HG02588 (cell line): ENCODE measurements around the gene TRPM6.
"Not testable (repeated sequence)": the region's sequence is repeated elsewhere in the genome, so short reads cannot be mapped to it uniquely, and the experiment has no call there.

ENCODE experiments used
- ATAC-seq: cut with Tn5 transposase; IDR thresholded peaks from one replicate; pipeline ENCODE4 v1.9.1; 2021; ENCODE audit warnings: mild to moderate bottlenecking, moderate library complexity; ENCODE audit not compliant: unreplicated experiment

TRPM6 gene

GRCh38 chr9:74860247-74860646 lies 27.5 kb downstream of the TRPM6 start:
- not testable (repeated sequence) for ATAC-seq

GRCh38 chr9:74859786-74860185 lies 27.9 kb downstream of the TRPM6 start:
- no peak for ATAC-seq

- ATAC-seq, result no peak
Observed at GRCh38 chr9:74858751-74859414, 28.8 kb downstream of the TRPM6 start.

DNA sequence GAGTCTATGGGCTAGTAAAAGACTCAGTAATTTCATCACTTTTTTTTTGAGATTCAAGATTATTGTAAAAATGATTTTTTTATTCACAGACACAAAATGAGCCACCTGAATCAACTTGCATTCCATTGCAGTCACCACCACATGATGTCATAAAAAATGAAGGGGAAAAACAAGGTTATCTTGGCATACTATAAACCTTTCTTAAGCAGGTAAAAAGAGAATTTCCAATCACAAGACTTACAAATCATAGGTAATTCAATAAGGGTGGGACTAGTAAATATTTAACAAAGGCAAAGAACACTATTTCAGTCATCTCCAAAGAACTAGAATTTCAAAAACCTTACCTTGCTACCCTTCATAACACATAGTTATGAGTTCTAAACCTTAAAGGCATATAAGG lies 30.7 kb downstream of the TRPM6 start:
- no peak for ATAC-seq

DNA sequence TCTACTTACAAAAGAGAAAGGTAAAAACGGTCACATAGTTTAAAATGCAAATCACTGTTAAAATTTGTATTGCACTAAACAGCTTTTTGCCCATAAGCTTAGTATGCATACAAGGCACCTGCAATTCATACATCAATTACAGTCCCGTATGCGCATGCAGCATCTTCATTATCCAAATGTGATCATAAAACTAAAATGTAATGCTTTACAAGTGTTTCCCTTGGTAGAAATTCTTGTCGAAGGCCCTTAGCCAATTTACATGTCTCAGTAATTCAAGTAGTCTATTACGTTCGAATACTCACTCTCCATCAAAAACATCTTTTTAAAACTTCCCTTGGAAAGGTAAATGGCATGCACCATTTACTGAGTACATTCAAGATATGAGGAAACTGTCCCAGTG lies 32.6 kb downstream of the TRPM6 start:
- ATAC-seq, result no peak

DNA sequence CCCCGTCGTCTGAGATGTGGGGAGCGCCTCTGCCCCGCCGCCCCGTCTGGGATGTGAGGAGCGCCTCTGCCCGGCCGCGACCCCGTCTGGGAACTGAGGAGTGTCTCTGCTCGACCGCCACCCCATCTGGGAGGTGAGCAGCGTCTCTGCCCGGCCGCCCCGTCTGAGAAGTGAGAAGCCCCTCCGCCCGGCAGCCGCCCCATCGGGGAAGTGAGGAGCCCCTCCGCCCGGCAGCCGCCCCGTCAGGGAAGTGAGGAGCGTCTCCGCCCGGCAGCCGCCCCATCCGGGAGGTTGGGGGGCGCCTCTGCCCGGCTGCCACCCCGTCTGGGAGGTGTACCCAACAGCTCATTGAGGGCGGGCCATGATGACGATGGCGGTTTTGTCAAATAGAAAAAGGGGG lies 34.7 kb downstream of the TRPM6 start:
- ATAC-seq, result not testable (repeated sequence)

- no peak for ATAC-seq
Observed at GRCh38 chr9:74848153-74848525, 39.6 kb downstream of the TRPM6 start.

- ATAC-seq, result no peak
Observed at GRCh38 chr9:74847478-74848152, 40.1 kb downstream of the TRPM6 start.

- ATAC-seq, result no peak
Observed at GRCh38 chr9:74846766-74847165, 41.0 kb downstream of the TRPM6 start.

DNA sequence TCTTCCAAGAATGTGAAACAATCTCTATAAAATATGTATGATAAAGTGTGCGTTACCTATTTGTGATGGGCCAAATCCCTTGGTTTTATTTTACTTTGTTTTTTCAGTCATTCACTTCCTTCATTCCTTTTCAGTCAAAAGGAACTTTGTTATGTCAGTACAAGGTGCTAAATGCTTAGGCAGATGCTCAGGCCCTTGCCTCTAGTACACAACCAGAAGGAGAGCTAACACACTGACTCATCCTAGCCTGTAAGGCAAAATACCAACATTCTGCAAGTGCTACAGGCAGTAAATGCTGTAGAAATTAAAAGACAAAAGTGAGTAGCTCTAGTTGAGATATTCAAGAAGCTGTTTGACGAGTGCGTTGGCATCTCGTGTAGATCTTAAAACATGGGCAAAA lies 49.4 kb downstream of the TRPM6 start:
- no peak for ATAC-seq

- no peak for ATAC-seq
Observed at GRCh38 chr9:74824654-74825053, 63.1 kb downstream of the TRPM6 start.

GRCh38 chr9:74821636-74822035 lies 66.1 kb downstream of the TRPM6 start:
- ATAC-seq, result no peak

- no peak for ATAC-seq
Observed at GRCh38 chr9:74817816-74818215, 69.9 kb downstream of the TRPM6 start.

- ATAC-seq, result no peak
Observed at GRCh38 chr9:74817281-74817810, 70.4 kb downstream of the TRPM6 start.

DNA sequence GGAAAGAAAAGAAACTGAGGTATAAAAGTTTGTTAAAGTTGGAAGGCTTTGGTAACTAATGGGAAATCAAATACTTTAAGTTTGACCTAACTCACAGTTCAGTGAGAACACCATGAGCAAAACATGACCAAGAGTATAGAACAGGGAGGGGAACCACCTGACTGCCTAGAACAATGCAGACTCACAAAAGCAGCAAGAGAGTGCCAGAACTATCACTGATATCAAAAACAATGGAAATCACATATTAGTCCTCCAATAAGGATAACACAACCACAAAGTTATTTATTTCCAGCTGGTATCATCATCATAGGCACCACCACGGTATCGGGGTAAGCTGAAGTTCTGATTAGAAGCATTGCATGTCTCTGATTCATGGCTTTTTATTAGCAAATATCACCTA lies 77.5 kb downstream of the TRPM6 start:
- no peak for ATAC-seq

GRCh38 chr9:74804018-74804385 lies 83.7 kb downstream of the TRPM6 start:
- ATAC-seq, result no peak

- ATAC-seq, result no peak
Observed at GRCh38 chr9:74803376-74804017, 84.2 kb downstream of the TRPM6 start.

DNA sequence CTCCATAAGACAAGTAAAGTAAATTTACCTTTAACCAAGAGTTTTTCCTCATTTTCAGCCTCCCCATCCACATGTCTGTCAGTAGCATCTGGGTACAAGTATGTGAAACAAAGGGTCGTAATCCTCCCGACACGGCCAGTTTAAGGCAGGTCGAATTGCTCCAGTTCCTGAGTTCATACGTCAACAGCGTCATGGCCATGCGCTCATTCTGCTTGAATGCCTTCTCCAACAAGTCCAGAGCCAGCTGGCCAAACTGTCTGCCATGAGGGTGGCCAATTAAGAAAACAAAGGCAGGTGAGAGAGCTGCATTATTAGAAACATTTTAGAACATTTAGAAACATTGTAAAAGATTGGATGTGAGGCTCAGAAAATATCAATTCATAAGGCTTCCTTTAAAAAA lies 87.5 kb downstream of the TRPM6 start:
- ATAC-seq, result no peak

DNA sequence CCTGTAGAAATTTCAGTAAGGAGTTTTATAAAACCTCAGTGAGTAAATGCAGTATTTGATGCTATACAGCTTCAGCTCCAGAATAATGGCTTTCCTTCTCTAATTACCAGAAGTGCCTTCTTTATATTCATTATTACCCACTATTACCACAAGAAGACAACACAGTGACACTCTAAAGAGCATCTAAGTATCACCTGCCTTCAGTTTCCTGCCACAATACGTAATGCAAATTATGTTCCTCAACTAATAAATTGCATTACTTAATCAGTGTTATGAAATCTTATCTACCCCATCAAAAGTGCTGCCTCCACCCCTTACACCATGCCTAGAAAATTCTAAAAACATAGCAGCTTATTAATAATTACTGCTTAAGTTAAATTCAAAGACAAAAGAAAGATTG lies 91.9 kb downstream of the TRPM6 start:
- no peak for ATAC-seq

- ATAC-seq, result no peak
Observed at GRCh38 chr9:74795081-74795480, 92.6 kb downstream of the TRPM6 start.

DNA sequence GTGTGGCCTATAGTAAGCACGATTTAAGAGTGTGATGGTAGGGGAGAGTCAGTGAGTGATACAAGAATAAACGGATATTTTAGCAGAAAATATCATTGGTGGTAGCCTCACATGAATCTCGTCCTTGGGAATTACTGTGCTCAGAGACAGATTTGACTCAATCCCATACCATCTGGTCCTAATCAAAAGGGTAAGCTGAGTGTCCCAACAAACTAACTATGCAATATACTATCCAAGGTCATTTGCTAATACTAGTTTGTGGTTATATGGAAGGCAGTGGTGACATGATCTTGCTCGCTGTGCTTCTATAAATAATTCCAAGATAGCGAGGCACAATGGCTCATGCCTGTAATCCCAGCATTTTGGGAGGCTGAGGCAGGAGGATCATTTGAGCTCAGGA lies 103.2 kb downstream of the TRPM6 start:
- ATAC-seq, result no peak

- no peak for ATAC-seq
Observed at GRCh38 chr9:74783408-74783807, 104.3 kb downstream of the TRPM6 start.
